MCF 10A (cell line): ENCODE measurements around the gene ARHGEF3. TPM values are rescaled to one million over a fixed set of nuclear protein-coding genes. Genes with fewer than 3 reads are reported as not detected.

ENCODE experiments used
- BruUV-seq: library from RNA; stranded (reverse); fragments of 400-500 nt; replicated peaks from 2 replicates; lab custom pipeline; 2021; lab: Mats Ljungman, UMichigan
- CTCF ChIA-PET: fragments of 300-600 bp; sonication (Branson Sonifier 250); formaldehyde crosslinking; extraction: SDS; loops from one replicate; lab custom pipeline; 2021; ENCODE audit warnings: antibody characterized with exemption, inconsistent platforms; lab: Yijun Ruan, JAX
- POLR2A ChIA-PET: fragments of 300-600, 350-650 bp; sonication (Branson Sonifier 250); formaldehyde crosslinking; extraction: SDS; loops from one replicate; lab custom pipeline; 2020; ENCODE audit warnings: antibody characterized with exemption, inconsistent platforms; lab: Yijun Ruan, JAX
- DNase-seq: peaks from one replicate; pipeline ENCODE4 v3.0.0-alpha.2; 2018; ENCODE audit not compliant: unreplicated experiment
- H3K27ac Mint-ChIP-seq: one replicate; pipeline ENCODE4 v1.8.0; 2022; ENCODE audit warnings: mild to moderate bottlenecking, low read depth, mixed read lengths; ENCODE audit not compliant: unreplicated experiment
- H3K27me3 Mint-ChIP-seq: one replicate; pipeline ENCODE4 v1.8.0; 2022; ENCODE audit warnings: mixed read lengths; ENCODE audit not compliant: insufficient read depth, unreplicated experiment
- H3K36me3 Mint-ChIP-seq: one replicate; pipeline ENCODE4 v1.8.0; 2022; ENCODE audit warnings: mild to moderate bottlenecking, moderate library complexity, mixed read lengths; ENCODE audit not compliant: insufficient read depth, unreplicated experiment
- H3K4me1 Mint-ChIP-seq: one replicate; pipeline ENCODE4 v1.8.0; 2022; ENCODE audit warnings: mixed read lengths; ENCODE audit not compliant: insufficient read depth, unreplicated experiment
- H3K4me3 Mint-ChIP-seq: one replicate; pipeline ENCODE4 v1.8.0; 2022; ENCODE audit warnings: mild to moderate bottlenecking, moderate library complexity, mixed read lengths; ENCODE audit not compliant: unreplicated experiment
- H3K9me3 Mint-ChIP-seq: one replicate; pipeline ENCODE4 v1.8.0; 2022; ENCODE audit warnings: mixed read lengths; ENCODE audit not compliant: unreplicated experiment
- intact Hi-C: fragments of 100-400 bp; cut with micrococcal nuclease; formaldehyde crosslinking; loops from 2 replicates; pipeline ENCODE4 v1.14.1; 2022
- total RNA-seq: library from RNA; stranded (reverse); gene quantifications from 2 replicates; pipeline ENCODE4 v1.2.3, GENCODE V29; 2022
- TF ChIP-seq, protein P1 (sequence below): fragments of 200-600 bp; IDR thresholded peaks from one replicate; pipeline ENCODE4 v1.8.0; 2022; ENCODE audit warnings: antibody characterized with exemption, mild to moderate bottlenecking; ENCODE audit not compliant: unreplicated experiment

ARHGEF3 gene
- total RNA-seq, 1 experiment from 2014 or later: 10.6 TPM

DNA sequence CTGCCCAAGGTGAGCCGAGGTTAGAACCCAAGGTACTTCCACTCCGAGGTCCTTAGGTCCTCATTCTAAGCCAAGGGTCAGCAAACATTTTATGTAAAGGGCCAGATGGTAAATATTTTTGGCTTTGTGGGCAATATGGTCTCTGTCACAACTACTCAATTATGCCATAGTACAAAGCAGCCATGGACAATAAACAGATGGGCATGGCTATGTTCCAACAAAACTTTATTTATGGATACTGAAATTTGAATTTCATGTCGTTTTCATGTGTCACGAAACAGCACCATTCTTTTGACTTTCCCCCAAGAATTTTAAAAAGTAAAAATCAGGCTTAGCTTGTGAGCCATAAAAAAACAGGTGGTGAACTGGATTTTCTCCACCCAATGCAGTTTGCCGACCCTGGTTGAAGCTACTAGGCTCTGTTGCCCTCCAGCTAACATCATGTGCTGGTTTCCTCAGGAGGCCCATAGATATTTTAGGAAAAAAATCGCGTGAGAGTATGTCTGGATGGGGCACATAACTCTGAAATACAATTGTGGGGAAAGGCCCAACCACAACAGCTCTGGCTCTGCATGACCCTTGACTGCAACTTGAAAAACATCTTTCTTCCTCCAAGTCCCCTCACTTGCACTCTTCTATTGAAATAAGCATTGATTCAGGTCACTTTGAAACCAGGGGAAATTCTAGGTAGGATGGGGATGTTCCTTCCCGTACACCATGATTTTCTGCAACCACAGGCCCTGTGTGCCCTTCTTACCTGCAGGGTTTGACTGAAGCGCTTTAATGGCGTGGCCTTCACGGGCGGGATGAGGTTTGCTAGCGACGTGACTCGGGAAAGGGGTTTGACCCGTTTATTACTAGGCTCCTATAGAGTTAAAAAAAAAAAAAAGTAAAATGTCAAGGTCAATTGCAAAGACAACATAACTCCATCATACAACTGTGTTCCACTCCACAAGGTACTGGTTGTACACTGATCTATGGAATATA is 28.5 kb downstream of the ARHGEF3 start:
- CTCF ChIA-PET: interaction anchor here (0.6 kb wide), 1 partner anchor 51 kb away, joined by 4 read pairs; no protein-coding TSS in a partner anchor
- TF ChIP-seq, protein P1, sequence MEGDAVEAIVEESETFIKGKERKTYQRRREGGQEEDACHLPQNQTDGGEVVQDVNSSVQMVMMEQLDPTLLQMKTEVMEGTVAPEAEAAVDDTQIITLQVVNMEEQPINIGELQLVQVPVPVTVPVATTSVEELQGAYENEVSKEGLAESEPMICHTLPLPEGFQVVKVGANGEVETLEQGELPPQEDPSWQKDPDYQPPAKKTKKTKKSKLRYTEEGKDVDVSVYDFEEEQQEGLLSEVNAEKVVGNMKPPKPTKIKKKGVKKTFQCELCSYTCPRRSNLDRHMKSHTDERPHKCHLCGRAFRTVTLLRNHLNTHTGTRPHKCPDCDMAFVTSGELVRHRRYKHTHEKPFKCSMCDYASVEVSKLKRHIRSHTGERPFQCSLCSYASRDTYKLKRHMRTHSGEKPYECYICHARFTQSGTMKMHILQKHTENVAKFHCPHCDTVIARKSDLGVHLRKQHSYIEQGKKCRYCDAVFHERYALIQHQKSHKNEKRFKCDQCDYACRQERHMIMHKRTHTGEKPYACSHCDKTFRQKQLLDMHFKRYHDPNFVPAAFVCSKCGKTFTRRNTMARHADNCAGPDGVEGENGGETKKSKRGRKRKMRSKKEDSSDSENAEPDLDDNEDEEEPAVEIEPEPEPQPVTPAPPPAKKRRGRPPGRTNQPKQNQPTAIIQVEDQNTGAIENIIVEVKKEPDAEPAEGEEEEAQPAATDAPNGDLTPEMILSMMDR: no peak
- Mint-ChIP-seq H3K9me3 (no peaks in the 10 kb centered on the region), H3K27ac (no peak overlapping the region), H3K27me3 (no peaks in the 10 kb centered on the region), H3K4me1 (no peaks in the 10 kb centered on the region), H3K36me3 (peaks cover 16% of the 10 kb centered on the region), H3K4me3 (no peak overlapping the region)
- DNase-seq: no peak
- no TSS peak for BruUV-seq
- intact Hi-C loops: no loop called here
- POLR2A ChIA-PET: no interaction called here

DNA sequence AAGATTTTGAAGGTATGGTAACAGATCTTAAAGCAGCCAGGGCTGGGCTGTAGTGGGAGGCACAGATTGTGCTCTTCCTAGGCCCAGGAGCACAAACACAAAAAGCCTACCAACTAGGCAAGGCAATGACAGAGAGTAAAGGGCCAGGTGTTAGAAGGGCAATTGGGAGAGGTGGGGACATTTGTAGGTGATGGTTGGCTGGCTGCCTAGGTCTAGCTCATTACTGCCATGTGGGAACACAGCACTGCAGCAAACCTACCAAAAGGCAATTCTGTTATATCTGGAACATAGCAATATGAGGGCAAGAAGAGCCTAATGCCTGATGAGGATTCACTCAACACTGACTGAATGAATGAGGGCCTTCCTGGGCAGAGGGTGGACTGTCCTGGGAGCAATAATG is 30.4 kb downstream of the ARHGEF3 start:
- no TSS peak for BruUV-seq
- Mint-ChIP-seq H3K9me3 (no peaks in the 10 kb centered on the region), H3K4me1 (no peaks in the 10 kb centered on the region), H3K27ac (no peak overlapping the region), H3K27me3 (no peaks in the 10 kb centered on the region), H3K36me3 (peaks cover 16% of the 10 kb centered on the region), H3K4me3 (no peak overlapping the region)
- TF ChIP-seq, protein P1: no peak
- intact Hi-C loops: no loop called here
- POLR2A ChIA-PET: no interaction called here
- DNase-seq: no peak
- CTCF ChIA-PET: no interaction called here

DNA sequence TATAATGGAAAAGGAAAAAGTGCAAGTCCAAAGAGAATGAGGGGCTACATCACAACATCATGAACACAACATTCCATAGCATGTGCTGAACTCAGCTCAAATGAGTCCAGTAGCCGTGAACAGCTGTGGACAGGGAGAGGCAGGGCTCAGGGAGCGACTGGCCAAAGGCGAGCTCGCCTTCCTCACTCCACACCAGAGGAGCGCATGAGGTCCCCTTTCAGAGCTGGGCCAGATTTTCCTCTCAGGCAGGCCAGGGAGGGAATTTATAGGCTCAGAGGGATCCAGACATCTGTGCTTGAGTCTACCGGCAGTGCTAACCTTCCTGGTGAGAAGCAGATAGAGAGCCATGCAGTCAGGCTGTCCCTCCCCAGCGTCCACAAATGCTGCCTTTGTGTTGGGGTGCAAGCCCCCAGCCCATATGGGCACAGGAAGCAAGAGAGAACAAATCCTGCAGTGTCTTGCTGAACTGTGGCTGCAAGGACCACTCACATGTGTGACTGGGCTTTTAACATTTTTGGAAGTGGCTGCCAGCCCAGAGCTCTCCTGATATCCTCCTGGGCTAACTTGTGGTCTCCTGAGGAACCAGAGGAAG is 32.5 kb downstream of the ARHGEF3 start:
- DNase-seq: no peak
- Mint-ChIP-seq H3K4me3 (no peak overlapping the region), H3K27me3 (no peaks in the 10 kb centered on the region), H3K9me3 (no peaks in the 10 kb centered on the region), H3K36me3 (peaks cover 16% of the 10 kb centered on the region), H3K27ac (no peak overlapping the region), H3K4me1 (no peaks in the 10 kb centered on the region)
- TF ChIP-seq, protein P1: no peak
- ChIA-PET CTCF (interaction anchor here (1.0 kb wide), 1 partner anchor 13 kb away, joined by 3 read pairs; no protein-coding TSS in a partner anchor), POLR2A (interaction anchor here (0.7 kb wide), 1 partner anchor 18 kb away, joined by 3 read pairs; no protein-coding TSS in a partner anchor)
- BruUV-seq: no TSS peak
- intact Hi-C loops: no loop called here
